CD4-positive, alpha-beta T cell treated with Interferon alpha-2 for 1 hour (primary cell): ENCODE results near the gene DDX5.
"Not testable (repeated sequence)": the region's sequence is repeated elsewhere in the genome, so short reads cannot be mapped to it uniquely, and the experiment has no call there.

Experiments
- DNase-seq, 2 donors: peaks; one replicate each; pipeline ENCODE4 v3.0.0-alpha.2; 2020 to 2022

Gene DDX5

DNA sequence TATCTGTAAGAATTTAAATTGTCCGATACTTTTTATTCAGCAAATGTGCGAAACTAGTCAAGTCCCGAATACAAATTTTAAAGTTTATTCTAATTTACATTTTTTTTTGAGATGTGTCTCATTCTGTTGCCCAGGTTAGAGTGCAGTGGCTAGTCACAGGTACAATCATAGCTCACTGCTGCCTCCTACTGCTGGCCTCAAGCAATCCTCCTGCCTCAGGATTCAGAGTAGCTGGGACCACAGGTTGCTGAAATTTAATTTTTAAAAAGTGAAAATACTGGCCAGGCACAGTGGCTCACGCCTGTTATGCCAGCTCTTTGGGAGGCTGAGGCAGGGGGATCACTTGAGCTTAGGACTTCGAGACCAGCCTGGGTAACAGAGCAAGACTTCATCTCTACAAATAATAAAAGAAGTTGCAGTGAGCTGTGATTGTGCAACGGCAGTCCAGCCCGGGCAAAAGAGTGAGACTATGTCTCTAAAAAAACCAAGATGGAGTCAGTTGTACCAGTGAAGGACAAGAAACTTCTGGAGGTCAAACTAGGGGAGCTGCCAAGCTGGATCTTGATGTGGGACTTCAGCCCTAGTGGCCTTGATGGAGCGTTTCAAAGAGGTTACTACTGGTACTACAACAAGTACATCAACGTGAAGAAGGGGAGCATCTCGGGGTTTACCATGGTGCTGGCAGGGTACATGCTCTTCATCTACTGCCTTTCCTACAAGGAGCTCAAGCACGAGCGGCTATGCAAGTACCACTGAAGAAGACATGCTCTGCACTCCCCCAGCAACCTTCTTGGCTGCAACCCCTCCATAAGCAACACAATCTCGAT, 14.8 kb downstream of the DDX5 start:
- peak; percentile 58 to 72 for DNase-seq

DNA sequence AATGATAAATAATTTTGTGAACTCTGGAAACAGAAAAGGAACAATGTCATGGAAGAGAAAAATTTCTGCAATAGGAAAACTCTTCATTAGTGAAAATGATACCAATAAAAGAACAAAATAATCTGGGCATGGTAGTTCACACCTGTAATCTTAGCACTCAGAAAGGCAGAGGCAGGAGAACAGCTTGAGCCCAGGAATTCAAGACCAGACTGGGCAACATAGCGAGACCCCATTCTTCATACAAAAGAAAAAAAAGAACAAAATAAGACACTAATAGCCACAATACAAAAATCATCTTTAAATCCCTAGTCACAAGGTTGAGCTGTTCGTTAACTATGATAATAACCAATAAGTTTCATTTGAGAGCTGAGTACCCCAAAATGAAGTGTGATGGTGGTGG, 17.8 kb downstream of the DDX5 start:
- DNase-seq = no peak

DNA sequence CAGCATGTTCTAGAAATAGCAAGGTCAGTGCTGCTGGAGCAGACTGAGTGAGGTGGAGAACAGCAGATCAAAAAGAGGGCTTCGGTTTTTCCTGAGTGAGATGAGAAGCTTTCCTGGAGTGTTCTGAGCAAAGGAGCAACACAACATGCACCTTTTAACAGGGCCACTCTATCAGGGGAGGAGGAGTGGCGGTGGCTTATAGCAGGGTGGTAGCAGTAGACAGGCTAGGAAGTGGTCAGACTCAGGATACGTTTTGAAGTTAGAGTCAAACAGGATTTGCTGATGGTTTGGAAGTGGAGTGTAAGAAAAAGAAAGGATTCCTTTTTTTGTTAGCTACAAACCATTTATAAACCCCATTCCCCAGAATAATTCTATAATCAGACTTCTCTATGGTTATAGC, 21.7 kb downstream of the DDX5 start:
- no peak for DNase-seq

DNA sequence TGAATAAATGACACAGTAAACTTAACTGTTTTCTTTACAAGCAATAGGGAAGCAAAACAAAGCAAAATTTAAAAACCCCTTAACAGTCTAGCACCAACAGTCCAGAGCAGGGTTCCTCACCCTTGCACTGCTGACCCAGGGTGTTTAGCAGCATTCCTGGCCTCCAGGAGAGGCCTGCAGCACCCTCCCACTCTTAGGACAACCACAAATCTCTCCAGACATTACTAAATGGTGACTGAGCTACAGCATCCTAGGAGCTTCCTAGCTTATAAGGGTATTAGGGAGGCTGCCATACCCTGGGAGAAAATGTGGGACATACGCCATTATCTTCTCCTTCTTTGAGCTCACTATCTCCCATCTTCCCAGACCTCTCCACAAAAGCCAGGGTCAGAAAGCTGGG, 25.1 kb downstream of the DDX5 start:
- DNase-seq = no peak

DNA sequence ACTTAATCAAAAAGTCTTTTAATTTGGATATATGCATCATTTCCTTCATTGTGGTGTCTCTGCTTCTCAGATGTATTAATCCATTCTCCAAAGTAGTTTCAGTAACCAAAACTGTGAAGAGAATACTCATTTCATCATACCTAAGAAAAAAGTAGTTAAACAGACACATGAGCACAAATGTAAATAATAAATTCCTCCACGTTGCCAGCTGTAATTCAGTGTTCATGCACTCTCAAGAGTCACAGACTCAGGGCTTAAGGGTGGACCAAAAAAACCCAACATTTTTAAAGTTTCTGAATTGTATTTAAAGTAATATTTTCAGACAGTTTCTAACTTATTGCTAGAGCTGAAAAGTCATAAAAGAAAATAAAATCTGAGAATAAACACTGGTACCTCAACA, 28.2 kb downstream of the DDX5 start:
- DNase-seq = no peak

DNA sequence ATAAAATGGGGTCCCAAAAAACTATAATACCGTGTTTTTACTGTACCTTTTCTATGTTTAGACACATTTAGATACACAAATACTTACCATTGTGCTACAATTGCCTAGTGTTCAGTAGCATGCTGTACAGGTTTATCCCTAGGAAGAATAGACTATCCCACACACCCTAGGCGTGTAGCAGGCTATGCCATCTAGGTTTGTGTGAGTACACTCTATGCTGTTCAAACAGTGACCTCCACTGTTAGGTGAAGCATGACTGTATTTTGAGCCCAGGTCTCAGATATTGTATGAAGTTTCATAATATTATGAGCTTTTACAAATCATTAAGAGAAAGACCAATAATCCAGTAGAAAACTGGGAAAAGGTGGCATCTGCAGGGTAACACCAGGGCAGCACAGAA, 33.5 kb downstream of the DDX5 start:
- no peak for DNase-seq

DNA sequence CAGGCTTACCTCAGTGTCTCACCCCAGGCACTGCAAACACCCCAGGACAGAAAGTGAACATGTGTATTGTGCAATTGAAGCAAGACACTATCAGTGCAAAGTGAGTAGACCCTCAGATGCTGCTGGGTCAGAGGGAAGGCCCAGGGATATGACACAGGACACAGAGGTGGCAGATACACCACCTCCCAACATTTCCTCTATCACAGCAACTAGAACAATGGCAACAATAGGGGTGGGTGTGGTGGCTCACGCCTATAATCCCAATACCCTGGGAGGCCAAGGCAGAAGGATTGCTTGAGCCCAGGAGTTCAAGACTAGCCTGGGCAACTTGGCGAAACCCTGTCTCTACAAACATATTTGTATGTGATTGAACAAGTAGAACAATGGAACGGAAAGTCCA, 34.6 kb downstream of the DDX5 start:
- no peak for DNase-seq

DNA sequence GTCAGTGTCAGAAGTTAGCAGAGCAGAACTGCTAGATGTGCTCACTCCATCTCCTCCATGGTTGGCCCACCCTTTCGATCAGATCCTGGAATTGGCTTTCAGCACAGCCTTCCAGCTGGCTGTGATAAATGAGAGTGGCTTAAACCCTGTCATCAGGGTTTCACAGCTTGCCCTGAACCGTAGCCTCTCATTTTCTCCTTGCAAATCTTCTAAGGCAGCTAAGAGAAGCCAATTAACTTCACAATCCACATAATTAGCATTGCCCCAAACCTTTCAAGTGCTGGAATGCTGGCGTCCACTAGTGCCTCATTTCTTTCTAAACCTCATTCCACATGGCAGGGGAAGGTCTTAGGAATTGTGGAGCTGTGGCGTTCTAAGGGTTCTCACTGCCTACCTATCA, 35.5 kb downstream of the DDX5 start:
- no peak for DNase-seq

DNA sequence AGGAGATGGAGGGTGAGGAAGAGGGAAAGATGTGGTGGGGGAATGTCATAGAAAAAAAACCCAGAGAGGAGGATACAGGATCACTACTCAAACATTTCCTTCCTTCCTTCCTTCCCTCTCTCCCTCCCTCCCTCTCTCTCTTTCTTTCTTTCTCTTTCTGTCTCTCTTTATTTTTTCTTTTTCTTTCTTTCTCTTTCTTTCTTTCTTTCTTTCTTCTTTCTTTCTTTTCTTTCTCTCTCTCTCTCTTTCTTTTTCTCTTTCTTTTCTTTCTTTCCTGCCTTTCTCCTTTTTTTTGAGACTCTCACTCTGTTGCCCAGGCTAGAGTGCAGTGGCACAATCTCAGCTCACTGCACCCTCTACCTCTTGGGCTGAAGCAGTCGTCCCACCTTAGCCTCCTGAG, 39.3 kb downstream of the DDX5 start:
- DNase-seq = not testable (repeated sequence)

DNA sequence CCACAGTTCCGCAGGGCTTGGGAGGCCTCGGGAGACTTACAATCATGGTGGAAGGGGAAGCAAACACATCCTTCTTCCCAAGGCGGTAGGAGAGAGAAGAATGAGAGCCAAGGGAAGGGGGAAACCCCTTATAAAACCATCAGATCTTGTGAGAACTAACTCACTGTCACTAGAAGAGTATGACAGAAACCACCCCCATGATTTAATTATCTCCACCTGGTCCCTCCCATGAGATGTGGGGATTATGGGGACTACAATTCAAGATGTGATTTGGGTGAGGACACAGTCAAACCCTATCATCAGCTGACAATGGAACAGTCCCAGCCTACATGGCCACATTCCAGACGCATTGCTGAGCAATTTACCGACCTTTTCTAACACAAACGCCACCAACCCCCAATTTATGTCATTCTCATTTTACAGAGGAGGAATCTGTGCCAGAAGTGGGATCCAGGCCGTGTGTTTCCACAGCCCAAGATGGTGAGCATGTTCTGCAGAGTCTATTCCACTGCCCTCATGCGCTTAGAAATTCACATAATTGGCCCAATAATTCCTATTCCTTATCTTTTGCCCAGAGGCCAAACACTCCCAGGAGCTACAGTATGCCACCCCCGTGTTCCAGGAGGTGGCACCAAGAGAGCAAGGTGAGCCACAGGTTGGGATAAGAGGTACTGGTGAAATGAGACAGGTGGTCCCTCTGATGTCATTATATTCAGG, 39.9 kb downstream of the DDX5 start:
- no peak for DNase-seq

DNA sequence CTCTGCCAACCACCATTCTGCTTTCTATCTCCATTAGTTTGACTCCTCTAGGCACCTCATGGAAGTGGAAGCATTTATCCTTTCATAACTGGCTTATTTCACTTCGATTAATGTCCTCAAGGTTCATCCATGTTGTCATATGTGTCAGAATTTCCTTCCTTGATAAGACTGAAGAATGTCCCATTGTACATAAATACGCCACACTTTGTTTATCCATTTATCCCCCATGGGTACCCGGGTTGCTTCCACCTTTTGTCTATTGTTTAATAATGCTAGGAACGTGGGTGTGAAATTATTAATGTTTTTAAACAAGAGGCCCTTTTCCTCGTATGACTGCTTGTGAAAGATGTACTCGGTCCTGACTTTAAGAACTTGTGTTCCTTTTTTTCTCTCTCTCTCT, 44.3 kb downstream of the DDX5 start:
- no peak for DNase-seq

DNA sequence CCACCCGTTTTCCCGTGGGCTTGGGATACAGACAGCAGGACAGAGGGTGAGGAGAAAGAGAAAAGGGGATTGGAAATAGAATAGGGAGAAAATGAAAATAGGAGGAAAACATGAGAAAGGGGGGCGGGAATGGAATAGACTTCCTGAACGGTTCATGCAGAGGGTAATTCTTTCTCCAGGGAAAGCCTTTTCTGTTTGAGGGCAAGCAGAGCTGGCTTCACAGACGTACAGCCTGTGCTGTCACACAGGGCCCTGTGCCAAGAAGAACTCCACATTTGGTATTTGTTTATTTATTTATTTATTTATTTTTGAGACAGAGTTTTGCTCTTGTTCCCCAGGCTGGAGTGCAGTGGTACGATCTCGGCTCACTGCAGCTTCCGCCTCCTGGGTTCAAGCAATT, 45.1 kb downstream of the DDX5 start:
- no peak for DNase-seq

DNA sequence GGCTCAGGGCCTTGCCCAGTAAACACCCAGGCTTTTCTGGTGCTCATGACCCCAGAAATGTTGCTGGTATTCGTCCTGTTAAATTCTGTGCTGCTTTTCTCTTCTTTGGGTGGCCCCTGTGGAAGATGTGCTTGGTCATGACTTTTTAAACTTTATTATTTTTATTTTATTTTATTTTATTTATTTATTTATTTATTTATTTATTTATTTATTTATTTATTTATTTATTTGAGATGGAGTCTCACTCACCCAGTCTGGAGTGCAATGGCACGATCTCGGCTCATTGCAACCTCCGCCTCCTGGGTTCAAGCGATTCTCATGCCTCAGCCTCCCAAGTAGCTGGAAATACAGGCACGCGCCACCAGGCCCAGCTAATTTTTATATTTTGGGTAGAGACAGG, 46.3 kb downstream of the DDX5 start:
- not testable (repeated sequence) for DNase-seq

DNA sequence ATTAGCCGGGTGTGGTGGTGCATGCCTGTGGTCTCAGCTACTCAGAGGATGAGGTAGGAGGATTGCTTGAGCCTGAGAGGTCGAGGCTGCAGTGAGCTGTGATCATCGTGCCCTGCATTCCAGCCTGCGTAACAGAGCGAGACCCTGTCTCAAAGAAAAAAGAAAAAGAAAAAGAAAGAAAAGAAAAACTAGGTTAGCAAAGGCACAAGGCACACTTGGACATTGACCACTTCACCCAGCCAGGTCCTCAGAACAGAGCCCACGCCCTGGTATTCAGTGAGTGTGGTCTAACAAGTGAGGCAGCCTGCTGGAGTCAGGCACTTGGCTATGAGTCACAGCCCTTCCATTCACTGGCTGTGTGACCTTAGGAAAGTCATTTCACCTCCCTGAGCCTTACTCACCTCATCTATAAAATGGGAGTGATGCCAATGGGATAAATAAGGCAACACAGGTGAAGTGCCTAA, 46.8 kb downstream of the DDX5 start:
- no peak for DNase-seq

DNA sequence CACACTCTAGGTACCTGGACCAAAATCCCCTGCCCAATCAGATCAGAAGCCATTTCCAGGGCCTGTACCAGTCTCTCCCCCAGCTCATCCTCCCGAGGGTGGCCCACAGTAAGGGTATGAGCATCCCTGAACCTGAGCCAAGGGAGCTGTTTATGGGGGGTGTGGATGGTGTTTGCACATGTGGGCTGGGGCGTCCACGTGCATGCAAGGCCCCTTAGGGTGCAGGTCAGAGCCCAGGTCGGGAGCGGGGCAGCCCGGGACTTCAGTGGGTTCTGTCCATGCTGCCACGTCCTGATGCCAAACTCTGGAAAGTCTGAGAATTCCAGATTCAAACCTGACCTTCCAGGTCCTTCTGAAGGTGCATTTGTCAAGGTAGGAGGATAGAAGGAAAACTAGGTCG, 47.3 kb downstream of the DDX5 start:
- DNase-seq = no peak

DNA sequence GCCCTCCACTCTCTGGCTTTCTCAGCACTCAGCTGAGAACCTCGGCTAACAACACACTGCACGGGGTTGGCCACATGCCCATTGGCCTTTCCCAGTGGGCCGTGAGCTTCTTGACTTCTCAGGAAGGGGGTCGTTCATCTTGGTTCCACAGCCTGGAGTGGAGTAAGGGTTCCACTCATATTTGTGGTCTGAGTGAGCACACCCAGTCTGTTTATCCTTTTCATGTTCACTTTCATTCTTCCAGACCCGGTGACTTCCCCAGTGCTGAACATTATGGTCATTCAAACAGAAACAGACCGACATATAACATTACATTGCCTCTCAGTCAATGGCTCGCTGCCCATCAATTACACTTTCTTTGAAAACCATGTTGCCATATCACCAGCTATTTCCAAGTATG, 48.9 kb downstream of the DDX5 start:
- no peak for DNase-seq

DNA sequence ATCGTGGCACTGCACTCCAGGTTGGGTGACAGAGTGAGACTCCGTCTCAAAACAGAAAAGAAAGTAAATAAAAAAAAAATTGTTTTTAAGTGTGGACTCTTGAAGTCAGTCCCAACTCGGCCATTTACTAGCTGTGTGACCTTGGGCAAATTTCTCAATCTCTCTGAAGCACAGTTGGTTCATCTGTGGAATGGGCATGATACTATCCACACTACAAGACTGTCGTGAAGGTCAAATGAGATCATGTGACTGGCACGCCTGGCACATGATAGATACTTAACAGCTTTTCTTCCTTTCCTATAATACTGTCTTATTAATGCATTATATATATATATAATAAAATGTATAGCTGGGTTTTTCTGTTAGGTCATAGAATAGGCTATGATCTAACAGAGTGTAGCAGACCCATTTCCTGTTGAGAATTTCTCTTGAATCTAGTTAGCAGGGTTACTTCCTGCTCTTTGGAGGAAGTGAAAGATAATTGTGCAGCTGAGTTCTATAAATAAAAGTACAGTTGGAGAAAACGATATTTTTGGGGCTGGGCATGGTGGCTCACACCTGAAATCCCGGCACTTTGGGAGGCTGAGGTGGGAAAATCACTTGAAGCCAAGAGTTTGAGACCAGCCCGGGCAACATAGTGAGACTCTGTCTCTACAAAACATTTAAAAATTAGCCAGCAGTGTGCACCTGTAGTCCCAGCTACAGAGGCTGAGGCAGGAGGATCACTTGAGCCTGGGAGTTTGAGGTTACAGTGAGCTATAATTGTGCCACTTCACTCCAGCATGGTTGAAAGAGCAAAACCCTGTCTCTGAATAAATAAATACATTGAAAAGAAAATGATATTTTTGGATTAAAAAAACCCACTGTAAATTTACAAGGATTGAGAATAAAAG, 49.9 kb downstream of the DDX5 start:
- DNase-seq = peak; percentile 23 to 28

DNA sequence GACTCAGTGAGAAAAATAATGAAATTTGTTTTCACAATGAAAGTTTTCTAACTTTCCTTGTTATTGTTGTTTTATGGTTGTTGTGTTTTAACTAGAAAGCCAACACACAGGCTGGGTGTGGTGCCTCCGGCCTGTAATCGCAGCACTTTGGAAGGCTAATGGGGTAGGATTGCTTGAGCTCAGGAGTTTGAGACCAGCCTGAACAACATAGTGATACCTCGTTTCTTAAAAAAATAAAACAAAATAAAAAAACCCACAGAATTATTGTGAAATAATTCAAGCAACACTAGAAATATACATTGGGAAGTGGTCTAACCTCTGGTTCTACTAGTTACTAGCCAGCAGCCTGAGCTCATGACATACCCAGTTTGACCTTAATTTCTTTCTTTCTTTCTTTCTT, 56.5 kb downstream of the DDX5 start:
- no peak for DNase-seq

DNA sequence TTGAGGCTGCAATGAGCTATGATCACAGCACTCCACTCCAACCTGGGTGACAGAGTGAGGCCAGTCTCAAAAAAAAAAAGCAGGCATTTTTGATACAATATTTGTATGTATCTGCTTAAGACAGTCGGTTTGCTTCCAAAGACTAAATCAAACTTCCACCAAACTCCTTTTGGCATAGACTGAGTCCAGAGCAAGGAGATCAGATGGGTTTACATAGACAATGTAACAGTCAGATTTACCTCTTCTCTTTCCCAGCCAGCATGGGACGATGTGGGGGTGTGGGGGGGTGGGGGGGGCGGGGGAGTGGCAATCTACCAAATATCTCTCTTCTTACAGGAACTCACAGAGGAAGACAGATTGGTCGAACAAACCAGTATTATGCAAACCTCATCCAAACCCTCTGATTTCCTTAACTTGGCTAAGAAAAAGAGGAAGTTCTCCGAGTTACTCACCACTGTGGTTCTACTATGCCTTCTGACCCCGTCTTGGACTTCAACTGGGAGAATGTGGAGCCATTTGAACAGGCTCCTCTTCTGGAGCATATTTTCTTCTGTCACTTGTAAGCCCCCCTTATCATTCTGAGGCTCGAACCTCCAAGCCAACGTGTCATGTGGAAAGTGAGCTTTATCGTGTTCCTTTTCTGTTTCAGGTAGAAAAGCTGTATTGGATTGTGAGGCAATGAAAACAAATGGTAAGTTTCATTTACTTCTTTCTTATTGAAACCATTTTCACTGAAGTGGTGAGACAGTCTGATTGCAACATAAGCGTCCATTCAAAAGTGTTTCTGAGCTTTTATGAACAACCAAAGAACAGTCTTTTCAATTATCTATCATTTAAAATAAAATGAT, 57.2 kb downstream of the DDX5 start, which contains the start of gene MILR1:
MILR1 (plus strand) TSS at position 451 of the 848 bp plus-strand sequence; CDS start at position 505, 54 bp downstream.
- peak; percentile 22 to 67 for DNase-seq
